OCI-LY1 (cell line): ENCODE results near the gene IGF2R.
"Not testable (repeated sequence)": the region's sequence is repeated elsewhere in the genome, so short reads cannot be mapped to it uniquely, and the experiment has no call there.

Source experiments
- H2AFZ ChIP-seq: fragments of 200-600 bp; sonication (generic), shearing (Covaris generic); 2 replicates; pipeline ENCODE4 v1.6.0; 2014; ENCODE audit warnings: antibody characterized with exemption, mild to moderate bottlenecking, low read length
- H3F3A ChIP-seq: fragments of 200-600 bp; sonication (generic), shearing (Covaris generic); 2 replicates; pipeline ENCODE4 v1.6.0; 2014; ENCODE audit warnings: mild to moderate bottlenecking, antibody characterized with exemption, low read length, moderate library complexity; ENCODE audit not compliant: insufficient read depth
- H3K27ac ChIP-seq: fragments of 200-600 bp; sonication (generic); 2 replicates; pipeline ENCODE4 v1.5.1; 2014; ENCODE audit warnings: low read length, mixed run types, mild to moderate bottlenecking, low read depth; ENCODE audit not compliant: poor library complexity, severe bottlenecking
- H3K27me3 ChIP-seq: fragments of 200-600 bp; sonication (generic); 2 replicates; pipeline ENCODE4 v1.6.0; 2014; ENCODE audit warnings: antibody characterized with exemption, mild to moderate bottlenecking, low read length, moderate library complexity; ENCODE audit not compliant: insufficient read depth
- H3K36me3 ChIP-seq: fragments of 200-600 bp; sonication (generic); 2 replicates; pipeline ENCODE4 v1.6.1; 2014; ENCODE audit warnings: mild to moderate bottlenecking, antibody characterized with exemption, low read length, moderate library complexity, mixed read lengths; ENCODE audit not compliant: insufficient read depth
- H3K4me1 ChIP-seq: fragments of 200-600 bp; sonication (generic); 2 replicates; pipeline ENCODE4 v1.5.1; 2014; ENCODE audit warnings: mild to moderate bottlenecking, low read length, moderate library complexity; ENCODE audit not compliant: insufficient read depth, severe bottlenecking
- H3K4me2 ChIP-seq: fragments of 200-600 bp; sonication (generic), shearing (Covaris generic); 2 replicates; pipeline ENCODE4 v1.6.1; 2014; ENCODE audit warnings: low read length
- H3K4me3 ChIP-seq: fragments of 200-600 bp; sonication (generic); 2 replicates; pipeline ENCODE4 v1.5.1; 2014; ENCODE audit warnings: low read length, low read depth, mild to moderate bottlenecking, mixed read lengths; ENCODE audit not compliant: poor library complexity, severe bottlenecking
- H3K79me2 ChIP-seq: fragments of 200-600 bp; shearing (Covaris generic); 2 replicates; pipeline ENCODE4 v1.6.1; 2016; ENCODE audit warnings: mixed run types, low read length, mixed read lengths; ENCODE audit not compliant: insufficient read depth
- H3K9ac ChIP-seq: fragments of 200-600 bp; sonication (generic), shearing (Covaris generic); 2 replicates; pipeline ENCODE4 v1.6.1; 2014; ENCODE audit warnings: mild to moderate bottlenecking, low read length, mixed read lengths
- H3K9me2 ChIP-seq: fragments of 200-600 bp; sonication (generic), shearing (Covaris generic); 2 replicates; pipeline ENCODE4 v1.6.1; 2014; ENCODE audit warnings: low read depth, mild to moderate bottlenecking, low read length, mixed read lengths
- H3K9me3 ChIP-seq: fragments of 200-600 bp; shearing (Covaris generic); 2 replicates; pipeline ENCODE4 v1.6.1; 2014; ENCODE audit warnings: low read length, mixed read lengths
- H4K20me1 ChIP-seq: fragments of 200-600 bp; sonication (generic), shearing (Covaris generic); 2 replicates; pipeline ENCODE4 v1.6.0; 2016; ENCODE audit warnings: mild to moderate bottlenecking, low read length; ENCODE audit not compliant: insufficient read depth
- EZH2 ChIP-seq: fragments of 200-600 bp; sonication (generic), shearing (Covaris generic); IDR thresholded peaks from 2 replicates; pipeline ENCODE4 v1.8.0; 2017; ENCODE audit warnings: borderline replicate concordance, mixed run types, mild to moderate bottlenecking, antibody characterized with exemption, low read length, moderate library complexity, mixed read lengths
- TF ChIP-seq, protein P1 (sequence below): fragments of 200-600 bp; sonication (generic), shearing (Covaris generic); IDR thresholded peaks from 2 replicates; pipeline ENCODE4 v1.5.1; 2017; ENCODE audit warnings: mild to moderate bottlenecking, antibody characterized with exemption, low read length, moderate library complexity, mixed read lengths

The IGF2R gene

DNA sequence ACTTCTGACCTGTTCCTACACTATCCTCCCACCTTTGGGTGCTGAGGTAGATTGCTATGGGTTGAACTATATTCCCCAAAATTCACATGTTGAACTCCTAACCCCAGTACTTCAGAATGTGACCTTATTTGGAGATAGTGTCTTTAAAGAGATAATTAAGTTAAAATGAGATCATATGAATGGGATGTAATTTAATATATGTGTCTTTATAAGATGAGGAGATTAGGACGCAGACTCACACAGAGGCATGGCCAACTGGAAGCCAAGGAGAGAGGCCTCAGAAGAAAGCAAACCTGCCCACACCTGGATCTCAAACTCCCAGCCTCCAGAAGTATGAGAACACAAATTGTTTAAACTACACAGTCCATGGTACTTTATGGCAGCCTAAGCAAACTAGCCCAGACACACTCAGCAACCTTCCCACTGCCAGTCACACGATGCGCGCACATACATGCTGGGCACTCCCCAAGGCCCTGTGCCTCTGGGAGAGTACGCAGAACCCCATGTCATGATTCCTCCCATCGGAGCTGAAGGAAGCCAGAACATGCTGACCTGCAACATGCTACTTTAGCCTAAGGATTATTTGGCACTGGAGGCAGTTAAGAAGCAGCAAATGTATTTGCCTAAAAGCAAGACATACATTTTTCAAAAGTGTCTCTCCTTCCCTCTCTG, 143.9 kb downstream of the IGF2R start:
- no peaks in the 10 kb centered on the region for H4K20me1 ChIP-seq
- no peaks in the 10 kb centered on the region for H3K27me3 ChIP-seq
- H3K9me2 ChIP-seq = no peaks in the 10 kb centered on the region
- H3K4me3 ChIP-seq = no peak overlapping the region
- H2AFZ ChIP-seq = no peak overlapping the region
- H3K4me1 ChIP-seq = no peaks in the 10 kb centered on the region
- H3K4me2 ChIP-seq = no peak overlapping the region
- no peaks in the 10 kb centered on the region for H3F3A ChIP-seq
- no peaks in the 10 kb centered on the region for H3K79me2 ChIP-seq
- H3K36me3 ChIP-seq = no peaks in the 10 kb centered on the region
- no peak overlapping the region for H3K9ac ChIP-seq
- H3K9me3 ChIP-seq = peaks cover 5% of the 10 kb centered on the region; the same call in 1 of the 2 replicates
- TF ChIP-seq EZH2 = no peak
- TF ChIP-seq, protein P1, sequence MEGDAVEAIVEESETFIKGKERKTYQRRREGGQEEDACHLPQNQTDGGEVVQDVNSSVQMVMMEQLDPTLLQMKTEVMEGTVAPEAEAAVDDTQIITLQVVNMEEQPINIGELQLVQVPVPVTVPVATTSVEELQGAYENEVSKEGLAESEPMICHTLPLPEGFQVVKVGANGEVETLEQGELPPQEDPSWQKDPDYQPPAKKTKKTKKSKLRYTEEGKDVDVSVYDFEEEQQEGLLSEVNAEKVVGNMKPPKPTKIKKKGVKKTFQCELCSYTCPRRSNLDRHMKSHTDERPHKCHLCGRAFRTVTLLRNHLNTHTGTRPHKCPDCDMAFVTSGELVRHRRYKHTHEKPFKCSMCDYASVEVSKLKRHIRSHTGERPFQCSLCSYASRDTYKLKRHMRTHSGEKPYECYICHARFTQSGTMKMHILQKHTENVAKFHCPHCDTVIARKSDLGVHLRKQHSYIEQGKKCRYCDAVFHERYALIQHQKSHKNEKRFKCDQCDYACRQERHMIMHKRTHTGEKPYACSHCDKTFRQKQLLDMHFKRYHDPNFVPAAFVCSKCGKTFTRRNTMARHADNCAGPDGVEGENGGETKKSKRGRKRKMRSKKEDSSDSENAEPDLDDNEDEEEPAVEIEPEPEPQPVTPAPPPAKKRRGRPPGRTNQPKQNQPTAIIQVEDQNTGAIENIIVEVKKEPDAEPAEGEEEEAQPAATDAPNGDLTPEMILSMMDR = no peak
- H3K27ac ChIP-seq = no peak overlapping the region

DNA sequence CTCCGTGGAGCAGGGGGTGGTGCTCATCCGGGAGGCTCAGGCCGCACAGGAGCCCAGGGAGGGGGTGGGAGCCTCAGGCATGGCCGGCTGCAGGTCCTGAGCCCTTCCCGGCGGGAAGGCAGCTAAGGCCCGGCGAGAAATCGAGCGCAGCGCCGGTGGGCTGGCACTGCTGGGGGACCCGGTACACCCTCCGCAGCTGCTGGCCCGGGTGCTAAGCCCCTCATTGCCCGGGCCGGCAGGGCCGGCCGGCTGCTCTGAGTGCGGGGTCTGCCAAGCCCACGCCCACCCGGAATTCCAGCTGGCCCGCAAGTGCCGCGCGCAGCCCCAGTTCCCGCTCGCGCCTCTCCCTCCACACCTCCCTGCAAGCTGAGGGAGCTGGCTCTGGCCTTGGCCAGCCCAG, 145.7 kb downstream of the IGF2R start:
- not testable (repeated sequence) for H2AFZ ChIP-seq, H3K4me1 ChIP-seq, H3K27me3 ChIP-seq, H3K36me3 ChIP-seq, H3K9ac ChIP-seq, H4K20me1 ChIP-seq, H3K4me2 ChIP-seq, H3F3A ChIP-seq, H3K9me3 ChIP-seq, H3K9me2 ChIP-seq, H3K4me3 ChIP-seq, H3K27ac ChIP-seq, H3K79me2 ChIP-seq

DNA sequence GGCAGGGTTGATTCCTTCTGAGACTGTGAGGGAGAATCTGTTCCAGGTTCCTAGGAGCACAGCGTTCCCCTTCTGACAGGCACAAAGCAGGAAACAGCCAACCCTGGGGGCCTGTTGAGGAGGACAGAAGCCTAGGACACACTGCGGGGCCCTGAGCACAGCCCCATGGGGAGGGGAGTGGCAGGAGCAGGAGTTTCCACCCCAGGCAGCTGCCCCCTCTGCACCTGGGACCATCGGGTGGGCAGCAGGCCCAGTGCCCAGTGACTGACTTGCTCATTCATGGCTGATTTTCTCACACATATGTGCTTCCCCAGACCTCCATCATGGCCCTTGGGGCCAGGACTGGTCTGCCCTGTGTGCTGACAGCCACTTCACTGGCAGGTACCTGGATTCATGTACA, 146.5 kb downstream of the IGF2R start:
- Histone ChIP-seq H3K9me2 (no peaks in the 10 kb centered on the region), H2AFZ (no peak overlapping the region), H4K20me1 (no peaks in the 10 kb centered on the region), H3K4me1 (no peaks in the 10 kb centered on the region), H3K27ac (no peak overlapping the region), H3K4me2 (no peak overlapping the region), H3K27me3 (no peaks in the 10 kb centered on the region), H3F3A (no peaks in the 10 kb centered on the region), H3K36me3 (no peaks in the 10 kb centered on the region), H3K4me3 (no peak overlapping the region), H3K9ac (no peak overlapping the region), H3K79me2 (no peaks in the 10 kb centered on the region), H3K9me3 (peaks cover 7% of the 10 kb centered on the region; the same call in 1 of the 2 replicates)
- TF ChIP-seq EZH2 = no peak
- TF ChIP-seq, protein P1 = no peak

DNA sequence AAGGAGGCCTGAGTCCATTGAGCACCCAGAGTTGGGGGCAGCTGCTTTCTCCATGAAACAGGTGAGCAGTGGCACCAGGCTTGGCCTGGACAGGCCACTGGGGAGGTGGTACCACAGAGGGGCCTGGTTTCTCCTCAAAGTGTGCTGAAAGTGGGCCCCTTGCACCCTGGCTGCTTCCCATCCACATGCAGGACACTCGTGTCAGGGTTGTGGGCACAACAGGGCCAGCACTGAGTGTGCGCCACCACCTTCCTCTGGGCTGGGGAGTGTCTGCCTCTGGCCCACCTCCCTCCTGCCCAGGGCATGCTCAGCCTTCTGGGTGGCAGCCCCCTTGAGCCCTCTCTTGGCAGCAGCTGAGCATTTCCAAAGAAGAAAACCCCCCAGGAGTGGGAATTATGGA, 147.5 kb downstream of the IGF2R start:
- peaks cover 7% of the 10 kb centered on the region; the same call in 1 of the 2 replicates for H3K9me3 ChIP-seq
- no peaks in the 10 kb centered on the region for H3F3A ChIP-seq
- H3K4me3 ChIP-seq = no peak overlapping the region
- H3K36me3 ChIP-seq = no peaks in the 10 kb centered on the region
- H3K9ac ChIP-seq = no peak overlapping the region
- no peak overlapping the region for H2AFZ ChIP-seq
- no peaks in the 10 kb centered on the region for H3K9me2 ChIP-seq
- H3K4me1 ChIP-seq = no peaks in the 10 kb centered on the region
- no peak overlapping the region for H3K4me2 ChIP-seq
- no peaks in the 10 kb centered on the region for H3K79me2 ChIP-seq
- TF ChIP-seq, protein P1 = no peak
- no peak for TF ChIP-seq EZH2
- no peaks in the 10 kb centered on the region for H4K20me1 ChIP-seq
- H3K27ac ChIP-seq = no peak overlapping the region
- H3K27me3 ChIP-seq = no peaks in the 10 kb centered on the region
